ENCODE data around the gene ZC2HC1C. TPM values are rescaled to one million over a fixed set of nuclear protein-coding genes. Genes with fewer than 3 reads are reported as not detected.

ZC2HC1C gene
- total and polyA plus RNA-seq, 3 donors from 2014 or later: 35.2 to 233 (median 63.5) TPM

- no peak for DNase-seq
- Histone ChIP-seq H3K27me3 (no peaks in the 10 kb centered on the region), H3K4me1 (no peaks in the 10 kb centered on the region), H3K9me3 (no peaks in the 10 kb centered on the region), H3K4me3 (no peak overlapping the region), H3K27ac (no peak overlapping the region), H3K36me3 (ENCODE audit: low read depth, missing control alignments) (no peaks in the 10 kb centered on the region)
- intact Hi-C loops (cut with DNase I; ENCODE audit: low total_unique reads): no loop called here
- 87 to 89% methylated on average over 3 of the region's 3 CpGs for WGBS, 2 donors
- TF ChIP-seq, protein P1, sequence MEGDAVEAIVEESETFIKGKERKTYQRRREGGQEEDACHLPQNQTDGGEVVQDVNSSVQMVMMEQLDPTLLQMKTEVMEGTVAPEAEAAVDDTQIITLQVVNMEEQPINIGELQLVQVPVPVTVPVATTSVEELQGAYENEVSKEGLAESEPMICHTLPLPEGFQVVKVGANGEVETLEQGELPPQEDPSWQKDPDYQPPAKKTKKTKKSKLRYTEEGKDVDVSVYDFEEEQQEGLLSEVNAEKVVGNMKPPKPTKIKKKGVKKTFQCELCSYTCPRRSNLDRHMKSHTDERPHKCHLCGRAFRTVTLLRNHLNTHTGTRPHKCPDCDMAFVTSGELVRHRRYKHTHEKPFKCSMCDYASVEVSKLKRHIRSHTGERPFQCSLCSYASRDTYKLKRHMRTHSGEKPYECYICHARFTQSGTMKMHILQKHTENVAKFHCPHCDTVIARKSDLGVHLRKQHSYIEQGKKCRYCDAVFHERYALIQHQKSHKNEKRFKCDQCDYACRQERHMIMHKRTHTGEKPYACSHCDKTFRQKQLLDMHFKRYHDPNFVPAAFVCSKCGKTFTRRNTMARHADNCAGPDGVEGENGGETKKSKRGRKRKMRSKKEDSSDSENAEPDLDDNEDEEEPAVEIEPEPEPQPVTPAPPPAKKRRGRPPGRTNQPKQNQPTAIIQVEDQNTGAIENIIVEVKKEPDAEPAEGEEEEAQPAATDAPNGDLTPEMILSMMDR (IDR thresholded peaks at IDR 0.05): no peak
Observed at GRCh38 chr14:75090353-75090752, 20.9 kb downstream of the ZC2HC1C start.

GRCh38 chr14:75091251-75091650, 21.8 kb downstream of the ZC2HC1C start:
- no peak overlapping the region for H3K27ac ChIP-seq
- TF ChIP-seq, protein P1 (IDR thresholded peaks at IDR 0.05): no peak
- no peak for TF ChIP-seq POLR2A (IDR thresholded peaks at IDR 0.05)
- intact Hi-C loops (cut with DNase I; ENCODE audit: low total_unique reads): no loop called here
- no peak overlapping the region for H3K4me3 ChIP-seq
- no peaks in the 10 kb centered on the region for H3K36me3 ChIP-seq (ENCODE audit: low read depth, missing control alignments)
- H3K4me1 ChIP-seq: no peaks in the 10 kb centered on the region
- no peak for DNase-seq
- no peaks in the 10 kb centered on the region for H3K27me3 ChIP-seq
- H3K9me3 ChIP-seq: no peaks in the 10 kb centered on the region
- 83 to 88% methylated on average over 8 of the region's 8 CpGs for WGBS, 2 donors

DNA sequence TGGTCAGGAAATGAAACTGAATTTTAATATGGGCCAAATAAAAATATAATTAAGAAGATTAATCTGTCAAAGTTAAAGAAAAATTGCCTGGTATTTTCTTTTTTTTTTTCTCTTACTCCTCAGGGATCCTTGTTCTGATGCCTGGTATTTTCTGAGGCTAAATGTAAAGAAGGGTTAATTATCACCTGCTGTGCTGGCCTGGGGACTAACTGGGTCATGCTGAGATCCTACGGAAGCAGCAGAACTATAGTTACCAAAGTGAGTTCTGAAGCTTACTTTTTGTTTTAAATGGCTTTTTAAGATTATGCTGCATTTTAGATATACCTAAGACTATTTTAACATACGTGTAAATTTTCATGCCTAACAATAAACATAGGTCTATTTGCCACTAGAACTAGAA, 23.3 kb downstream of the ZC2HC1C start:
- Histone ChIP-seq H3K27me3 (no peaks in the 10 kb centered on the region), H3K9me3 (no peaks in the 10 kb centered on the region), H3K4me1 (no peaks in the 10 kb centered on the region), H3K27ac (no peak overlapping the region), H3K4me3 (no peak overlapping the region), H3K36me3 (ENCODE audit: low read depth, missing control alignments) (no peaks in the 10 kb centered on the region)
- WGBS, 2 donors: 80 to 86% methylated on average over 2 of the region's 2 CpGs
- no peak for DNase-seq
- intact Hi-C loops (cut with DNase I; ENCODE audit: low total_unique reads): no loop called here
- TF ChIP-seq, protein P1 (IDR thresholded peaks at IDR 0.05): no peak
- TF ChIP-seq POLR2A (IDR thresholded peaks at IDR 0.05): no peak

- H3K27me3 ChIP-seq: no peaks in the 10 kb centered on the region
- intact Hi-C loops (cut with DNase I; ENCODE audit: low total_unique reads): no loop called here
- 88 to 96% methylated on average over 3 of the region's 3 CpGs for WGBS, 2 donors
Observed at GRCh38 chr14:75094896-75095295, 25.5 kb downstream of the ZC2HC1C start.

GRCh38 chr14:75095690-75096089, 26.2 kb downstream of the ZC2HC1C start:
- 89 to 91% methylated on average over 4 of the region's 4 CpGs for WGBS, 2 donors
- intact Hi-C loops (cut with DNase I; ENCODE audit: low total_unique reads): no loop called here

More at GRCh38 chr14:75094896-75095295, 25.5 kb downstream of the ZC2HC1C start:
- H3K9me3 ChIP-seq: no peaks in the 10 kb centered on the region
- no peak overlapping the region for H3K27ac ChIP-seq
- no peak for DNase-seq
- TF ChIP-seq, protein P1 (IDR thresholded peaks at IDR 0.05): no peak
- no peak for TF ChIP-seq POLR2A (IDR thresholded peaks at IDR 0.05)
- no peaks in the 10 kb centered on the region for H3K36me3 ChIP-seq (ENCODE audit: low read depth, missing control alignments)
- H3K4me3 ChIP-seq: no peak overlapping the region
- no peaks in the 10 kb centered on the region for H3K4me1 ChIP-seq

More at GRCh38 chr14:75095690-75096089, 26.2 kb downstream of the ZC2HC1C start:
- Histone ChIP-seq H3K36me3 (ENCODE audit: low read depth, missing control alignments) (no peaks in the 10 kb centered on the region), H3K27me3 (no peaks in the 10 kb centered on the region), H3K9me3 (no peaks in the 10 kb centered on the region), H3K4me3 (no peak overlapping the region), H3K27ac (no peak overlapping the region), H3K4me1 (no peaks in the 10 kb centered on the region)
- TF ChIP-seq, protein P1 (IDR thresholded peaks at IDR 0.05): no peak
- no peak for TF ChIP-seq POLR2A (IDR thresholded peaks at IDR 0.05)
- DNase-seq: no peak

Measured in testis (tissue), 3 donors.